Endodermal cell (in vitro differentiated cells): ENCODE data around the gene ZNF319. TPM values are rescaled to one million over a fixed set of nuclear protein-coding genes. Genes with fewer than 3 reads are reported as not detected.
A peak's percentile ranks its signal among the peaks of the same experiment; 100 is the strongest.

Experiments
- DNase-seq: peaks from one replicate; pipeline ENCODE4 v3.0.0-alpha.2; 2017
- H3K27ac ChIP-seq: 2 replicates; pipeline ENCODE4 v1.5.1; 2013; ENCODE audit warnings: mild to moderate bottlenecking, low read depth, low read length, moderate library complexity
- H3K27me3 ChIP-seq: 2 replicates; pipeline ENCODE4 v1.6.1; 2013; ENCODE audit warnings: mild to moderate bottlenecking, low read length, moderate library complexity; ENCODE audit not compliant: insufficient read depth, control insufficient read depth, poor library complexity, severe bottlenecking
- H3K36me3 ChIP-seq: 2 replicates; pipeline ENCODE4 v1.7.0; 2013; ENCODE audit warnings: mild to moderate bottlenecking, low read length, moderate library complexity; ENCODE audit not compliant: control insufficient read depth, insufficient read depth
- H3K4me1 ChIP-seq: one replicate; pipeline ENCODE4 v1.7.0; 2013; ENCODE audit warnings: low read length; ENCODE audit not compliant: control insufficient read depth, insufficient read depth
- H3K4me3 ChIP-seq: 2 replicates; pipeline ENCODE4 v1.5.1; 2013; ENCODE audit warnings: mild to moderate bottlenecking, low read length, moderate library complexity
- H3K9ac ChIP-seq: 2 replicates; pipeline ENCODE4 v1.6.1; 2013; ENCODE audit warnings: mild to moderate bottlenecking, low read length, moderate library complexity; ENCODE audit not compliant: poor library complexity, severe bottlenecking; ENCODE audit errors: extremely low read depth
- H3K9me3 ChIP-seq: 2 replicates; pipeline ENCODE4 v1.6.1; 2013; ENCODE audit warnings: mild to moderate bottlenecking, low read length, moderate library complexity; ENCODE audit not compliant: control insufficient read depth
- H3K27ac Mint-ChIP-seq: 2 replicates; pipeline ENCODE4 v1.8.0; 2020; ENCODE audit warnings: mixed read lengths
- H3K27me3 Mint-ChIP-seq: 2 replicates; pipeline ENCODE4 v1.8.0; 2021; ENCODE audit warnings: mild to moderate bottlenecking, mixed read lengths; ENCODE audit not compliant: insufficient read depth
- H3K36me3 Mint-ChIP-seq: 2 replicates; pipeline ENCODE4 v1.8.0; 2020; ENCODE audit warnings: low read depth, mixed read lengths
- H3K4me1 Mint-ChIP-seq: 2 replicates; pipeline ENCODE4 v1.8.0; 2020; ENCODE audit warnings: mixed read lengths
- H3K4me3 Mint-ChIP-seq: 2 replicates; pipeline ENCODE4 v1.8.0; 2020; ENCODE audit warnings: mild to moderate bottlenecking, moderate library complexity, mixed read lengths
- H3K9me3 Mint-ChIP-seq: 2 replicates; pipeline ENCODE4 v1.8.0; 2020; ENCODE audit warnings: mild to moderate bottlenecking, mixed read lengths
- CTCF ChIP-seq: fragments of 200-600 bp; sonication (generic); conservative IDR thresholded peaks from 2 replicates; pipeline ENCODE4 v1.5.0; 2021; ENCODE audit warnings: antibody characterized with exemption, mild to moderate bottlenecking
- WGBS, 2 experiments: methylation state at CpG; one replicate each; pipeline versions ENCODE4 v1.1.5 to v1.1.7; 2013; ENCODE audit warnings: missing lambda C conversion rate in 2 of 2, mixed read lengths in 1 of 2; ENCODE audit not compliant: insufficient coverage in 1 of 2, insufficient read length in 1 of 2; 5-methylcytosine and 5-hydroxymethylcytosine counted together
- total RNA-seq, 2 donors: library from RNA; stranded (reverse); fragmentation: NEBNext Ultra II Directional in 1 of 2; extraction: Animal tissue kit (Norgen Biotek cat#: 25700) in 1 of 2; gene quantifications; 2 replicates in 1 of 2; 3 replicates in 1 of 2; pipeline ENCODE4 v1.2.1, GENCODE V29; 2021

Gene ZNF319
- total RNA-seq, 2 donors from 2014 or later: 9.8 to 10.8 TPM

- no peak overlapping the region for H3K9ac ChIP-seq
- no peak for TF ChIP-seq CTCF
- no peaks in the 10 kb centered on the region for H3K27me3 Mint-ChIP-seq
- H3K9me3 Mint-ChIP-seq: no peaks in the 10 kb centered on the region
- H3K4me3 Mint-ChIP-seq: no peak overlapping the region
- H3K27ac ChIP-seq: no peak overlapping the region
- H3K4me3 ChIP-seq: no peak overlapping the region
- H3K36me3 Mint-ChIP-seq: peaks cover 16% of the 10 kb centered on the region
- peaks cover 22% of the 10 kb centered on the region for H3K36me3 ChIP-seq
- no peaks in the 10 kb centered on the region for H3K27me3 ChIP-seq
- H3K27ac Mint-ChIP-seq: no peak overlapping the region
- H3K4me1 Mint-ChIP-seq: peaks cover 10% of the 10 kb centered on the region
- peaks cover 6% of the 10 kb centered on the region for H3K4me1 ChIP-seq
- no peaks in the 10 kb centered on the region for H3K9me3 ChIP-seq
- peak; percentile 47 for DNase-seq
- 94 to 98% methylated on average over 48 to 62 of the region's 62 CpGs for WGBS, 2 experiments
These were observed 3.9 kb downstream of the ZNF319 start for GRCh38 chr16:57996406-57997175.

GRCh38 chr16:57995721-57996405 is 4.6 kb downstream of the ZNF319 start:
- TF ChIP-seq CTCF: no peak
- H3K36me3 Mint-ChIP-seq: peaks cover 16% of the 10 kb centered on the region
- WGBS, 2 experiments: 89 to 92% methylated on average over 6 to 18 of the region's 18 CpGs
- H3K36me3 ChIP-seq: peaks cover 22% of the 10 kb centered on the region
- H3K4me1 ChIP-seq: peaks cover 6% of the 10 kb centered on the region
- DNase-seq: no peak
- H3K27me3 Mint-ChIP-seq: no peaks in the 10 kb centered on the region
- no peak overlapping the region for H3K4me3 Mint-ChIP-seq
- H3K27me3 ChIP-seq: no peaks in the 10 kb centered on the region
- H3K4me1 Mint-ChIP-seq: peaks cover 10% of the 10 kb centered on the region
- no peak overlapping the region for H3K9ac ChIP-seq
- H3K9me3 Mint-ChIP-seq: no peaks in the 10 kb centered on the region
- no peak overlapping the region for H3K27ac ChIP-seq
- no peak overlapping the region for H3K4me3 ChIP-seq
- no peaks in the 10 kb centered on the region for H3K9me3 ChIP-seq
- no peak overlapping the region for H3K27ac Mint-ChIP-seq

GRCh38 chr16:57994778-57995177 is 5.7 kb downstream of the ZNF319 start:
- Histone ChIP-seq H3K9me3 (no peaks in the 10 kb centered on the region), H3K27ac (no peak overlapping the region), H3K27me3 (no peaks in the 10 kb centered on the region), H3K9ac (no peak overlapping the region), H3K4me3 (no peak overlapping the region), H3K4me1 (peaks cover 6% of the 10 kb centered on the region), H3K36me3 (peaks cover 22% of the 10 kb centered on the region)
- H3K27me3 Mint-ChIP-seq: no peaks in the 10 kb centered on the region
- H3K4me3 Mint-ChIP-seq: no peak overlapping the region
- DNase-seq: peak; percentile 84
- TF ChIP-seq CTCF: peak; percentile 80
- no peak overlapping the region for H3K27ac Mint-ChIP-seq
- no peaks in the 10 kb centered on the region for H3K9me3 Mint-ChIP-seq
- peaks cover 16% of the 10 kb centered on the region for H3K36me3 Mint-ChIP-seq
- H3K4me1 Mint-ChIP-seq: peaks cover 10% of the 10 kb centered on the region
- WGBS, 2 experiments: 47 to 59% methylated on average over 4 of the region's 4 CpGs
